Natural killer cell (primary cell): ENCODE results near the gene SORBS1. TPM values are rescaled to one million over a fixed set of nuclear protein-coding genes. Genes with fewer than 3 reads are reported as not detected.

ENCODE experiments used
- ATAC-seq, 3 donors: fragments of 150-1000 bp in 2 of 3; fragments of 200-7000 bp in 1 of 3; cut with Tn5 transposase; 1 replicate in 1 of 3; 2 replicates in 2 of 3; pipeline ENCODE4 v1.10.0; 2021; ENCODE audit warnings: mild to moderate bottlenecking in 2 of 3, moderate library complexity in 2 of 3
- DNase-seq, 2 donors: peaks; one replicate each; pipeline versions ENCODE4 v3.0.0 to v3.0.0-alpha.2; 2013 to 2021; ENCODE audit warnings: mixed read lengths in 1 of 2
- H3K27ac ChIP-seq: one replicate; pipeline ENCODE4 v1.5.1; 2013; ENCODE audit warnings: mild to moderate bottlenecking, low read length
- H3K27me3 ChIP-seq: one replicate; pipeline ENCODE4 v1.6.1; 2013; ENCODE audit warnings: low read length; ENCODE audit not compliant: control insufficient read depth, insufficient read depth
- H3K36me3 ChIP-seq: one replicate; pipeline ENCODE4 v1.6.1; 2013; ENCODE audit warnings: low read length; ENCODE audit not compliant: control insufficient read depth, insufficient read depth
- H3K4me1 ChIP-seq: one replicate; pipeline ENCODE4 v1.6.1; 2013; ENCODE audit warnings: low read length; ENCODE audit not compliant: control insufficient read depth, insufficient read depth
- H3K4me3 ChIP-seq: one replicate; pipeline ENCODE4 v1.5.1; 2013; ENCODE audit warnings: low read length
- H3K9me3 ChIP-seq: one replicate; pipeline ENCODE4 v1.6.1; 2013; ENCODE audit warnings: low read length; ENCODE audit not compliant: control insufficient read depth, insufficient read depth
- H3K27ac Mint-ChIP-seq, 2 donors: one replicate each; pipeline ENCODE4 v1.8.0; 2022; ENCODE audit warnings: mild to moderate bottlenecking in 2 of 2, mixed read lengths in 2 of 2, moderate library complexity in 1 of 2
- H3K27me3 Mint-ChIP-seq, 2 donors: one replicate each; pipeline ENCODE4 v1.8.0; 2022; ENCODE audit warnings: low read depth in 2 of 2, mixed read lengths in 2 of 2
- H3K36me3 Mint-ChIP-seq: one replicate; pipeline ENCODE4 v1.8.0; 2022; ENCODE audit warnings: mixed read lengths
- H3K4me1 Mint-ChIP-seq, 2 donors: one replicate each; pipeline ENCODE4 v1.8.0; 2022; ENCODE audit warnings: mixed read lengths in 2 of 2
- H3K4me3 Mint-ChIP-seq: one replicate; pipeline ENCODE4 v1.8.0; 2022; ENCODE audit warnings: mild to moderate bottlenecking, moderate library complexity, mixed read lengths
- H3K9me3 Mint-ChIP-seq, 2 donors: one replicate each; pipeline ENCODE4 v1.8.0; 2022; ENCODE audit warnings: mixed read lengths in 2 of 2
- CTCF ChIP-seq: fragments of 200-600 bp; IDR thresholded peaks from one replicate; pipeline ENCODE4 v1.8.0; 2022; ENCODE audit warnings: antibody characterized with exemption
- WGBS: methylation state at CpG from one replicate; pipeline ENCODE4 v1.1.7; 2013; ENCODE audit warnings: missing lambda C conversion rate; ENCODE audit not compliant: insufficient coverage; 5-methylcytosine and 5-hydroxymethylcytosine counted together
- intact Hi-C: fragments of 100-400 bp; cut with micrococcal nuclease; formaldehyde crosslinking; loops from one replicate; pipeline ENCODE4 v1.14.2; 2022
- total RNA-seq, 4 donors: library from RNA; stranded (reverse); fragments of 120-200 nt in 1 of 4; gene quantifications; one replicate each; pipeline versions ENCODE4 v1.2.3 to v1.2.4, GENCODE V29; 2013 to 2022

The SORBS1 gene
- total RNA-seq, 3 donors from 2014 or later (not counting 1 experiment from before 2014, with no cell fraction given): 2.4 to 5.4 (median 2.8) TPM

GRCh38 chr10:95343573-95343972, 217.6 kb downstream of the SORBS1 start:
- Histone ChIP-seq H3K27me3 (no peaks in the 10 kb centered on the region), H3K36me3 (no peaks in the 10 kb centered on the region), H3K4me3 (no peak overlapping the region), H3K9me3 (no peaks in the 10 kb centered on the region), H3K4me1 (no peaks in the 10 kb centered on the region), H3K27ac (no peak overlapping the region)
- Mint-ChIP-seq H3K4me3 (no peak overlapping the region), H3K27ac (no peak overlapping the region), H3K36me3 (no peaks in the 10 kb centered on the region), H3K4me1 (no peaks in the 10 kb centered on the region), H3K9me3 (no peaks in the 10 kb centered on the region), H3K27me3 (no peaks in the 10 kb centered on the region)
- ATAC-seq (no peak), DNase-seq (no peak)
- intact Hi-C loops: no loop called here
- TF ChIP-seq CTCF: no peak
- 96% methylated on average over 4 of the region's 6 CpGs for WGBS

GRCh38 chr10:95341716-95342130, 219.4 kb downstream of the SORBS1 start:
- H3K4me3 ChIP-seq: no peak overlapping the region
- H3K9me3 ChIP-seq: no peaks in the 10 kb centered on the region
- intact Hi-C loops: no loop called here
- Mint-ChIP-seq H3K9me3 (no peaks in the 10 kb centered on the region), H3K4me3 (no peak overlapping the region), H3K27ac (no peak overlapping the region), H3K4me1 (no peaks in the 10 kb centered on the region), H3K36me3 (no peaks in the 10 kb centered on the region), H3K27me3 (no peaks in the 10 kb centered on the region)
- H3K4me1 ChIP-seq: no peaks in the 10 kb centered on the region
- H3K36me3 ChIP-seq: no peaks in the 10 kb centered on the region
- no peak for TF ChIP-seq CTCF
- no peak for ATAC-seq
- no peaks in the 10 kb centered on the region for H3K27me3 ChIP-seq
- WGBS: 77% methylated on average over 3 of the region's 3 CpGs
- DNase-seq: no peak
- H3K27ac ChIP-seq: no peak overlapping the region

GRCh38 chr10:95339863-95340262, 221.3 kb downstream of the SORBS1 start:
- H3K4me1 ChIP-seq: no peaks in the 10 kb centered on the region
- TF ChIP-seq CTCF: no peak
- Mint-ChIP-seq H3K4me3 (no peak overlapping the region), H3K4me1 (no peaks in the 10 kb centered on the region), H3K36me3 (no peaks in the 10 kb centered on the region), H3K9me3 (no peaks in the 10 kb centered on the region), H3K27ac (no peak overlapping the region), H3K27me3 (no peaks in the 10 kb centered on the region)
- intact Hi-C loops: no loop called here
- H3K9me3 ChIP-seq: no peaks in the 10 kb centered on the region
- H3K4me3 ChIP-seq: no peak overlapping the region
- H3K27ac ChIP-seq: no peak overlapping the region
- ATAC-seq: no peak
- WGBS: 100% methylated on average over 1 of the region's 1 CpG
- H3K27me3 ChIP-seq: no peaks in the 10 kb centered on the region
- H3K36me3 ChIP-seq: no peaks in the 10 kb centered on the region
- no peak for DNase-seq

GRCh38 chr10:95337423-95338160, 223.6 kb downstream of the SORBS1 start:
- DNase-seq: no peak
- no peak overlapping the region for H3K4me3 Mint-ChIP-seq
- no peak for TF ChIP-seq CTCF
- ATAC-seq: no peak
- Histone ChIP-seq H3K9me3 (no peaks in the 10 kb centered on the region), H3K27ac (no peak overlapping the region), H3K4me1 (no peaks in the 10 kb centered on the region), H3K4me3 (no peak overlapping the region), H3K27me3 (no peaks in the 10 kb centered on the region), H3K36me3 (no peaks in the 10 kb centered on the region)
- no peaks in the 10 kb centered on the region for H3K27me3 Mint-ChIP-seq
- intact Hi-C loops: no loop called here
- H3K9me3 Mint-ChIP-seq: no peaks in the 10 kb centered on the region
- no peaks in the 10 kb centered on the region for H3K36me3 Mint-ChIP-seq
- WGBS: 93% methylated on average over 10 of the region's 10 CpGs
- no peak overlapping the region for H3K27ac Mint-ChIP-seq
- H3K4me1 Mint-ChIP-seq: no peaks in the 10 kb centered on the region
